Skeletal muscle tissue (tissue), 4 donors: ENCODE data around the gene LOXL3. TPM values are rescaled to one million over a fixed set of nuclear protein-coding genes. Genes with fewer than 3 reads are reported as not detected.

Experiments used
- H3K27ac ChIP-seq: one replicate; pipeline ENCODE4 v1.7.0; 2013; ENCODE audit warnings: mild to moderate bottlenecking, low read depth, low read length, inconsistent platforms
- H3K27me3 ChIP-seq, 3 donors: one replicate each; pipeline ENCODE4 v1.7.0; 2013; ENCODE audit warnings: low read length in 3 of 3; ENCODE audit not compliant: control insufficient read depth in 3 of 3, insufficient read depth in 3 of 3
- H3K36me3 ChIP-seq, 3 donors: one replicate each; pipeline ENCODE4 v1.7.0; 2013; ENCODE audit warnings: low read length in 3 of 3; ENCODE audit not compliant: control insufficient read depth in 3 of 3, insufficient read depth in 3 of 3
- H3K4me1 ChIP-seq, 3 donors: one replicate each; pipeline ENCODE4 v1.7.0; 2013; ENCODE audit warnings: low read length in 3 of 3, mild to moderate bottlenecking in 3 of 3; ENCODE audit not compliant: control insufficient read depth in 3 of 3, insufficient read depth in 3 of 3
- H3K4me3 ChIP-seq, 3 donors: one replicate each; pipeline ENCODE4 v1.7.0; 2013; ENCODE audit warnings: low read length in 3 of 3
- H3K9ac ChIP-seq, 3 donors: one replicate each; pipeline ENCODE4 v1.7.0; 2013; ENCODE audit warnings: low read length in 3 of 3, mild to moderate bottlenecking in 3 of 3, moderate library complexity in 2 of 3, low read depth in 1 of 3
- H3K9me3 ChIP-seq, 3 donors: one replicate each; pipeline ENCODE4 v1.7.0; 2013; ENCODE audit warnings: low read length in 3 of 3; ENCODE audit not compliant: control insufficient read depth in 3 of 3
- total RNA-seq: library from RNA; depleted of rRNA; stranded (reverse); fragments of >200 nt; gene quantifications from one replicate; pipeline ENCODE4 v1.2.3, GENCODE V29; 2014
- donor health status: Osteomylitis.

LOXL3 gene
- total RNA-seq, 1 donor from 2014 or later = 8.4 TPM

DNA sequence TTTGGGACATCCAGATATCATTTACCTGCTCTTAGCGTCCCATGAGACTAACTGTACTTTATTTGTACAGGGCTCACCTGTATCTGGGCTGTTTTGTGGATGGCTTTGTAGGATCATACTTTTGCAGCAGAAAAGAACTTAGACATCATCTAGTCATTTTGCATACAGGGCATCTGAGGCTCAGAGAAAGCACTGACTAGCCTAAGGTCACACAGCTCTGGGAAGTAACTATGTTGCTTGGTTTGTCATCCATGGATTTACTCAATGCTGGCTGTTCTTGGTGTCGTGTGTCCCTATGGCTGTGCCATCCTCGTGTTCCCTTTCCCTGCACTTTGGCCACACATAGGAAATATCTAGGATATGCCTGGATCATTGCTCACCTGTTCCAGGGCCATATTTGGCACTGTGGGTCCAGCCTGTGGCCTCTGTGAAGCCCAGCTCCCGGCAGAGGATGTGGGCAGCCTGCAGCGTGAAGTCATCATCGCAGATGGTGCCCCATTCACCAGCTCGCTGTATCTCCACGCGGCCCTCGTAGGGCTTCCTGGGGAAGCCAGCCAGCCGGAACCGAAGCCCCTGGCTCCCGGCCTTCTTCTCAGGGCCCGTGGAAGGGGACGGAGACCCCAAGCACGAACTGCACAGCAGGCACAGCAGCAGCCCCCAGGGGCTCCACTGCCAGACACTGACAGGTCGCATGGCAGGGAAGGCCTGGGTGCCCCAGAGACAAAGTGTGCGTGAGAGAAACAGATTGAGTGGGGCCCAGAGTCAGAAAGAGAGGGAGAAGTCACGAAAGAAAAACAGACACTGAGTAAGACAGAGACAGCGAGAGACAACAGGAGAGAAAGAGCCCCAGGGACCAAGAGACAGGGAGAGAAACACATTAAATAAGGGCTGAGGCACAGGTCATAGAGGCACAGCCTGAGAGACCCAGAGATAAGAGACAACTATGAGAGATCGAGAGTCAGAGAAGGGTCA lies 1.5 kb downstream of the LOXL3 start:
- Histone ChIP-seq H3K27me3 (peaks cover 15 to 67% (median 48%) of the 10 kb centered on the region in 3 donors), H3K9ac (peak overlapping the region in 1 of 3 donors; percentile 14), H3K9me3 (no peaks in the 10 kb centered on the region), H3K4me3 (peak overlapping the region in 1 of 3 donors; percentile 60), H3K36me3 (peaks cover 0 to 3% (median 0%) of the 10 kb centered on the region in 3 donors), H3K4me1 (peaks cover 16 to 36% (median 22%) of the 10 kb centered on the region in 3 donors), H3K27ac (no peak overlapping the region)

DNA sequence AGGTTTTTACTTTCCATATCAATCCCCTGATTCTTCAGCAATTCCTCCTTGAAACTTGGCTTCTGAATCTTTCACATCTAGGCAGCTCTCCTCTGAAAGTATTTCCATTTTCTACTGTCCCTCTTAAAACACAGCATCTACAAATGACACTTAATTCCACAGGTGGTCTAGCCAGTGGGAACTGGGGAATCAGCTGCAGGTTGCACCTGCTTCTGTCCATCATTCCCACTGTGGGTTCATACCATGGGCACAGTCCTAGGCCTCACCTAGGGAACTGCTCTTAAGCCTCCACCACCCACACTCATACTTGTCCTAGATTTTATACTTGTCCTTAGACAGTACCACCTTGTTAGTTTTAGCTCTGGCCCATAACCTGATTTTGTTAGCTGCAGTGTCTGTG lies 2.2 kb downstream of the LOXL3 start:
- H3K36me3 ChIP-seq = peaks cover 0 to 3% (median 0%) of the 10 kb centered on the region in 3 donors
- peaks cover 15 to 67% (median 42%) of the 10 kb centered on the region in 3 donors for H3K27me3 ChIP-seq
- H3K4me3 ChIP-seq = no peak overlapping the region
- no peaks in the 10 kb centered on the region for H3K9me3 ChIP-seq
- H3K9ac ChIP-seq = no peak overlapping the region
- no peak overlapping the region for H3K27ac ChIP-seq
- peaks cover 16 to 36% (median 22%) of the 10 kb centered on the region in 3 donors for H3K4me1 ChIP-seq

DNA sequence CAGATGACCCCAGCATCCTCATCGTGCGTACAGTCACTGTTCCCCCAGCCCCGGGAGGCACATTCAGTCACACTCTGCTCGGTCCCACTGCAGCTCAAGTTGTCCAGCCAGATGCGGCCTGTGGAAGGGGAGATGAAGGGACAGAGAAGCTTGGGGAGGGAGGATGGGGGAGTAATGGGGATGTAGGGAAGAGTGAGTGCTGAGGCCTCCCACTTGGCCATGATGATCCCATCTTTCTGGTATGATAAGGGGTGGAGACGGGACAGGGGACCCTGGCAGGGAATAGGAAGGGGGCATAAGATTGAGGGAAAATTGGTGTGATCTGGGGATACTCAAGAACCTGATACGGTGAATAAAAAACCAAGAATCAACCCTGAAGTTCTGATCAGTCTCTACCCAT lies 3.5 kb downstream of the LOXL3 start:
- H3K4me1 ChIP-seq = peaks cover 16 to 32% (median 22%) of the 10 kb centered on the region in 3 donors

DNA sequence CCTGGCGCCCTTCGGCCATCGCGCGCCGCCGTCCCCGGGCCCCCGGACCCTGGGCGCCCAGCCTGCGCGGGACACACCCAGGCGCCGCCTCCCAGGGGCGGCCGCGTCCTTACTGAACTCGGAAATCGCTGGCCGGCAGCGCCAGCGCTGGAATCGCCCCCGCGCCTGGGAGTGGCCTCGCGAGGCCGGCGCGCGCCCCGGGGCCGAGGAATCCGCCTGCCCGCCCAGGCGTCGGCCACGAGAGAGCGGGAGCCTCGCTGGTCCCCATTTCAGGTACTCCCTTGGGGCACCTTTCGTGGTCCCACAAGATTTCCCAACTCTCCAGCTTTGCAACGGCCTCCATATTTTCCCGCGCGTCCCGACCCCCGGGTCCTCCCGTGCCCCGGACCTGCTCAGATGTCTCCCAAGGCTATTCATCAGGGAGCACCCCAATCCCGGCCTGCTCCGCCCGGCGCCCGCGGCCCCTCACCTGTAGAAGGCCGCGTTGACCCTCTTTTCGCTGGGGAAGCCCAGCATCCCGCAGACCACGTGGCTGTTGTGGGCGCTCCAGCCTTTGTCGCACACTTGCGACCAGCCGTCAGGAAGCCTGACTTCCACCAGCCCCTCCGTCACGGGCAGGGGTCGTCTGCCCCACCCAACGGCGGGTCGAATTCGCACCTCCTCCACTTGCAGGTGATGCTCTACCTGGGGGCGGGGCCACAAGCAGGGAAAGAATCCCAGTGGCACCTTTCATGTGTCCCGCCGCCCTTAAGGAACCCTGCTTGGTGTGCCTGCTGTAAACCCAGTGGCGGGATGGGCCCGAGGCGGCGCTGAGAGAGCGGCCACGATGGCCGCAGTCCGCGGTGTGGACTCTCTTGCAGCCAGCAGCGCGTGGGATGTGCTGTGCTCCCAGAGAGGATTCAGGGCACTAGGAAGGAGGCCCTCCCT lies 4.6 kb downstream of the LOXL3 start:
- peak overlapping the region; percentile 59 to 70 (median 62) for H3K9ac ChIP-seq
- no peaks in the 10 kb centered on the region for H3K36me3 ChIP-seq
- peak overlapping the region; percentile 44 for H3K27ac ChIP-seq

More for the DNA sequence above, 3.5 kb downstream of the LOXL3 start:
- H3K4me3 ChIP-seq = no peak overlapping the region
- no peak overlapping the region for H3K27ac ChIP-seq
- H3K36me3 ChIP-seq = no peaks in the 10 kb centered on the region
- peaks cover 9 to 55% (median 35%) of the 10 kb centered on the region in 3 donors for H3K27me3 ChIP-seq
- H3K9me3 ChIP-seq = no peaks in the 10 kb centered on the region
- H3K9ac ChIP-seq = no peak overlapping the region

DNA sequence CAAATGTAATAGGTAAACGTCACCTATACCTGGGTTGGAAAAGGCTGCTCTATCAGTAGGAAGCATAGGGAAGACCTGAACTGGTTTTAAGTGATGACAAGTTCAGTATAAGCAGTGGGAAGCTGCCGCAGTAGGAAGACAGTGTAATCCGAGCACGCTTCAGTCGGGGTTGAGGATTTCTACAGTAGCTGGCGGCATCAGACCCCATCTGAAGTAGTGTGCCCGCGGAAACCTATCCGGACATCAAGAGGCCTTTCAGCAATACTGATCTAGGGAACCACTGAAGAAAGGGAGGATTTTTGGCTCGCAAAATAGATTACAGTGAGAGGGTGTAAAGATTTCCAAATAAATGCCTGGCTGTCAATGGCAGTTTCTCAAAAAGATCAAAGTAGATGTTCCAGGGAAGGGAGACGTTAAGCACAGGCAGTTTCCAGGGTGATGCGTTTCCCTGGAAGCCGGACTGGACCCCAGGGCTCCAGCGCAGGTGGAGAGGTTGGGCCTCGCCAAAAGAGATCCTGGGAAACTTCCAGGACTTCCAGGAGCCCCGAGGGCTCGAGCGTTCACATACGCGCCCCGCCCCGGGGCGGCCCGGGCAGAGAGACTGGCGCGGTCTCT lies 5.3 kb downstream of the LOXL3 start:
- Histone ChIP-seq H3K36me3 (no peaks in the 10 kb centered on the region), H3K4me3 (peak overlapping the region; percentile 62 to 67 (median 62)), H3K4me1 (peaks cover 16 to 23% (median 18%) of the 10 kb centered on the region in 3 donors), H3K27ac (peak overlapping the region; percentile 44), H3K9ac (peak overlapping the region; percentile 59 to 70 (median 62)), H3K27me3 (peaks cover 7 to 39% (median 24%) of the 10 kb centered on the region in 3 donors), H3K9me3 (no peaks in the 10 kb centered on the region)

More for the DNA sequence above, 4.6 kb downstream of the LOXL3 start:
- no peaks in the 10 kb centered on the region for H3K9me3 ChIP-seq
- peaks cover 16 to 26% (median 18%) of the 10 kb centered on the region in 3 donors for H3K4me1 ChIP-seq
- H3K27me3 ChIP-seq = peaks cover 7 to 46% (median 28%) of the 10 kb centered on the region in 3 donors
- H3K4me3 ChIP-seq = peak overlapping the region; percentile 62 to 67 (median 63)

DNA sequence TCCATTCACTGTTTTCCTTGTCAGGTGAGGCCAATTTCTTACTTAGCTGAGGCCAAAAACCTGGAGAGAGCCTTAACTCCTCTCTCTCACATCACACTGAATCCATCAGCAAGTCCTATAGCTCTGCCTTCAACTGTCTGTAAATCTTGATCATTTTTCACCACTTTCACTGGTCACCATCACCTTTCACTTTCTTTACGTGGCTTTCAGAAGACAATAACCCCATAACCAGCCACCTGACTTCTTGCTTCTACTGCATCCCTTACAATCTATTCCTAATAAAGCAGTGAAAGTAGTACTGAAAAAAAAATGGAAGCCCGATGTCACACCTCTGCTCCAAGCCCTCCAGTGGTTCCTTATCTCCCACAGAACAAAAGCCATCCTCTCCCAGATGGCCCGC lies 7.7 kb downstream of the LOXL3 start:
- Histone ChIP-seq H3K4me3 (no peak overlapping the region), H3K27ac (no peak overlapping the region), H3K4me1 (peaks cover 13 to 19% (median 15%) of the 10 kb centered on the region in 3 donors), H3K27me3 (peaks cover 7 to 23% (median 14%) of the 10 kb centered on the region in 3 donors), H3K36me3 (no peaks in the 10 kb centered on the region), H3K9ac (no peak overlapping the region), H3K9me3 (no peaks in the 10 kb centered on the region)

DNA sequence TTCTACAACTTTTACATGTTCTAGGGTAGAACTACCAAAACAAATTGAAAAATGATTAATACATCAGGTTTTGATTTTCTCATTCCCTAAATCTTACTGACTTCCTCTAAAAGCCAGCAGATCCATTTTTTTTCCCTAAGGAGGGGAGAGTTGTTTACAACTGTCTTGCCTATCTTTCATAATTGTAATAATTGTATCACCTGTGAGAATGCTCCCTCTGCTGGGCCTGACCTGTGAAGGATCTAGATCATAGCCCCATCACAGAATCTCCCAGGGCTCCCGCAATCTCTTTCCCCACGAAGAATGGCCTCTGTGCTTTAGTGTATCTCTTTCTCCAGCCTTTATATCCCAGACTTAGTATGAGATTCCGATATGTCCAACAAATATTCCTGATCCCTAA lies 9.1 kb downstream of the LOXL3 start:
- Histone ChIP-seq H3K27me3 (peaks cover 2 to 14% (median 5%) of the 10 kb centered on the region in 3 donors), H3K4me3 (no peak overlapping the region), H3K27ac (no peak overlapping the region), H3K9ac (no peak overlapping the region), H3K9me3 (no peaks in the 10 kb centered on the region), H3K36me3 (no peaks in the 10 kb centered on the region), H3K4me1 (peaks cover 13 to 17% (median 13%) of the 10 kb centered on the region in 3 donors)

DNA sequence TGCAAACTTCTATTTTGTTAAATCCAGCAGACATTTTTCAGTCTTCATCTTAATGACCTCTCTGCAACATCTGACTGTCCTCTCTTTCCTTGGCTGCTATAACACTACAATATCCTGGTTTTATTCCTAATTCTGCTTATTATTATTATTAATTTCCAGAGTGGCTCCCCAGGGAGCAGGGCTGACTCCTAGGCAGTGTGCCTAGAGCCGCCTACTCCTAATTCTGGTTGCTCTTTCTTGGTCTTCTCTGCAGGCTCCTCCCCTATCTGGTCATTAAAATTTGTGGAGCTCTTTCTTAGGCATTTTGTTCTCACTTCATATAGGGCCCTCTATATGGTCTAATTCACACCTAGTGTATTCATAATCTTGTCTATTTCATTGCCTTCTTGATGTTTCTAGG lies 10.8 kb downstream of the LOXL3 start:
- H3K4me3 ChIP-seq = no peak overlapping the region

DNA sequence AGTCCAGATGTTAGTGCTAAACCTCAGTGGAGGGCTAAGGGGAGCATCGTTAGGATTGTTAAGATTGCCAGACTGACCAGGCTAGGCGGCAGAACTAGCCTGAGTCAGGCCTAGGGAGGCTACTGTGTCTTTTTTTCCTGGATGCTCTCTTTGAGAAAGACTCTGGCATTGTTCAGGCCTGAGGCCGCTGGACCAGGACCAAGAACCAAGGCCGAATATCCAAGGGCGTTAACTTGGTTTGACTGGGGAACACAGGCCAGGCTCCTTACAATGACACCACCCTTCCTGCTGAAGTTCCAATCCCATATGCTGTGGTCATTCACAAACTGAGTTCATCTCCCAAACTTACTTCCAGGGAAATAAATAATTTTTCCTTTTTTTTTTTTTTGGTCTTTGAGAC lies 13.5 kb downstream of the LOXL3 start:
- Histone ChIP-seq H3K9ac (peak overlapping the region in 1 of 3 donors; percentile 40), H3K27me3 (peaks cover 2 to 9% (median 4%) of the 10 kb centered on the region in 3 donors), H3K36me3 (no peaks in the 10 kb centered on the region), H3K9me3 (no peaks in the 10 kb centered on the region), H3K4me3 (no peak overlapping the region), H3K27ac (no peak overlapping the region), H3K4me1 (peaks cover 0 to 4% (median 2%) of the 10 kb centered on the region in 3 donors)

More for the DNA sequence above, 10.8 kb downstream of the LOXL3 start:
- no peak overlapping the region for H3K27ac ChIP-seq
- H3K9ac ChIP-seq = no peak overlapping the region
- no peaks in the 10 kb centered on the region for H3K36me3 ChIP-seq
- peaks cover 0 to 4% (median 2%) of the 10 kb centered on the region in 3 donors for H3K4me1 ChIP-seq
- peaks cover 2 to 6% (median 5%) of the 10 kb centered on the region in 3 donors for H3K27me3 ChIP-seq
- H3K9me3 ChIP-seq = no peaks in the 10 kb centered on the region
